Cardiac muscle cell (in vitro differentiated cells and primary cell): Measurements from ENCODE around the gene ADORA2B. TPM values are rescaled to one million over a fixed set of nuclear protein-coding genes. Genes with fewer than 3 reads are reported as not detected.

Experiments used
- DNase-seq, 2 donors: peaks; one replicate each; pipeline versions ENCODE4 v3.0.0 to v3.0.0-alpha.2; 2010 to 2017; ENCODE audit warnings: low read depth in 1 of 2, low spot score in 1 of 2
- H3K27ac ChIP-seq: fragments of 200-600 bp; sonication (generic); 2 replicates; pipeline ENCODE4 v1.5.1; 2016
- H3K27me3 ChIP-seq: fragments of 200-600 bp; sonication (generic); 2 replicates; pipeline ENCODE4 v1.6.0; 2016; ENCODE audit warnings: control low read depth
- H3K36me3 ChIP-seq: fragments of 200-600 bp; sonication (generic); 2 replicates; pipeline ENCODE4 v1.5.1; 2016; ENCODE audit warnings: control low read depth
- H3K4me1 ChIP-seq: fragments of 200-600 bp; sonication (generic); 2 replicates; pipeline ENCODE4 v1.8.1; 2017; ENCODE audit warnings: low read depth, mild to moderate bottlenecking, mixed run types
- H3K4me3 ChIP-seq: fragments of 200-600 bp; sonication (generic); 2 replicates; pipeline ENCODE4 v1.5.1; 2016; ENCODE audit warnings: mild to moderate bottlenecking
- H3K9me3 ChIP-seq: fragments of 200-600 bp; sonication (generic); 2 replicates; pipeline ENCODE4 v1.5.1; 2017; ENCODE audit warnings: low read depth, mild to moderate bottlenecking, control low read depth
- polyA plus RNA-seq: library from polyadenylated mRNA; unstranded; fragments of >200 nt; fragmentation: Nextera tagmentation; extraction: Ambion mirVana; gene quantifications from 2 replicates; pipeline ENCODE4 v1.2.1, GENCODE V29; 2016
- total RNA-seq: library from RNA; depleted of rRNA; stranded (reverse); fragments of >200 nt; gene quantifications from 2 replicates; pipeline ENCODE4 v1.2.3, GENCODE V29; 2016
- TF ChIP-seq, protein P1 (sequence below): IDR thresholded peaks from 2 replicates; pipeline ENCODE4 v1.5.1; 2012; ENCODE audit warnings: low read depth, mild to moderate bottlenecking, low read length

The ADORA2B gene
- total and polyA plus RNA-seq, 2 experiments from 2014 or later = 10.5 to 11.6 TPM

GRCh38 chr17:15913826-15914225 is 31.1 kb upstream of the ADORA2B start:
- H3K9me3 ChIP-seq = no peaks in the 10 kb centered on the region
- no peak overlapping the region for H3K4me3 ChIP-seq
- H3K27ac ChIP-seq = no peak overlapping the region
- no peaks in the 10 kb centered on the region for H3K4me1 ChIP-seq
- TF ChIP-seq, protein P1, sequence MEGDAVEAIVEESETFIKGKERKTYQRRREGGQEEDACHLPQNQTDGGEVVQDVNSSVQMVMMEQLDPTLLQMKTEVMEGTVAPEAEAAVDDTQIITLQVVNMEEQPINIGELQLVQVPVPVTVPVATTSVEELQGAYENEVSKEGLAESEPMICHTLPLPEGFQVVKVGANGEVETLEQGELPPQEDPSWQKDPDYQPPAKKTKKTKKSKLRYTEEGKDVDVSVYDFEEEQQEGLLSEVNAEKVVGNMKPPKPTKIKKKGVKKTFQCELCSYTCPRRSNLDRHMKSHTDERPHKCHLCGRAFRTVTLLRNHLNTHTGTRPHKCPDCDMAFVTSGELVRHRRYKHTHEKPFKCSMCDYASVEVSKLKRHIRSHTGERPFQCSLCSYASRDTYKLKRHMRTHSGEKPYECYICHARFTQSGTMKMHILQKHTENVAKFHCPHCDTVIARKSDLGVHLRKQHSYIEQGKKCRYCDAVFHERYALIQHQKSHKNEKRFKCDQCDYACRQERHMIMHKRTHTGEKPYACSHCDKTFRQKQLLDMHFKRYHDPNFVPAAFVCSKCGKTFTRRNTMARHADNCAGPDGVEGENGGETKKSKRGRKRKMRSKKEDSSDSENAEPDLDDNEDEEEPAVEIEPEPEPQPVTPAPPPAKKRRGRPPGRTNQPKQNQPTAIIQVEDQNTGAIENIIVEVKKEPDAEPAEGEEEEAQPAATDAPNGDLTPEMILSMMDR = no peak
- H3K27me3 ChIP-seq = no peaks in the 10 kb centered on the region
- no peaks in the 10 kb centered on the region for H3K36me3 ChIP-seq
- no peak for DNase-seq

DNA sequence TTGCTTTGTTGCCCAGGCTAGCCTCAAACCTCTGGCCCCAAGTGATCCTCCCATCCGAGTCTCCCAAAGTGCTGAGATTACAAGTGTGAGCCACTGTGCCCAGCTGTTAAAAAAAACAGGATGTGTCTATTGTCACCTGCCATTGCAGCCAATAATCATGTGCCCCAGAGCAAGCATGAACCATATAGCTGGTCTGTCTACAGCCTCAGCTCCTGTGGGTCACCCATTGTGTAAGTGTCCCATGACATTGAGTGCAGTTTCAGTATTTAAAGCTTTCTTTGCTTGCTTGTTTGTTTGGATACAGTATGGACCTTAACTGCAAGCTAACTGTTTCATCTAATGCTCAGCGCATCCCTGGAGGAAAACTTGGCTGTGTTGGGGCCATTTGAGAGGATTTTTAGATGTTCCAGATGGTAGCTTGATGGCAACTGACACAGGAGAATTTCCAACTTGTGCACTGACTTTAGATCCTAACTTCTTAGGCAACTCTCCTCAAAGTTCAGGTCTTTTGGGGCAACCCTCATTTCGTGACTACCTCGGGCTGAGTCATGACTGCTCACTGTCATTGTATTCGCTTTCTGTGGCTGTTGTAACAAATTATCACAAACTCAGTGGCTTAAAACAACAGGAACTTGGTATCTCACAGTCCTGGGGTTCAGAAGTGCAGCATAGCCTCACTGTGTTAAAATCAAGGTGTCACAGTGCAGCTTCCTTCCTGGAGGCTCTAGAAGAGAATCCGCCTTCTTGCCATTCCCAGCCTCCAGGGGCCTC is 30.3 kb upstream of the ADORA2B start:
- Histone ChIP-seq H3K27ac (no peak overlapping the region), H3K27me3 (no peaks in the 10 kb centered on the region), H3K36me3 (no peaks in the 10 kb centered on the region), H3K4me3 (no peak overlapping the region), H3K9me3 (no peaks in the 10 kb centered on the region), H3K4me1 (no peaks in the 10 kb centered on the region)
- TF ChIP-seq, protein P1 = no peak
- peak in 1 of 2 donors; percentile 45 for DNase-seq

- no peaks in the 10 kb centered on the region for H3K36me3 ChIP-seq
- H3K27ac ChIP-seq = no peak overlapping the region
- no peaks in the 10 kb centered on the region for H3K9me3 ChIP-seq
- TF ChIP-seq, protein P1 = no peak
- DNase-seq = no peak
- no peak overlapping the region for H3K4me3 ChIP-seq
- H3K27me3 ChIP-seq = no peaks in the 10 kb centered on the region
- no peaks in the 10 kb centered on the region for H3K4me1 ChIP-seq
Measured at GRCh38 chr17:15915961-15916360, 29.0 kb upstream of the ADORA2B start.

DNA sequence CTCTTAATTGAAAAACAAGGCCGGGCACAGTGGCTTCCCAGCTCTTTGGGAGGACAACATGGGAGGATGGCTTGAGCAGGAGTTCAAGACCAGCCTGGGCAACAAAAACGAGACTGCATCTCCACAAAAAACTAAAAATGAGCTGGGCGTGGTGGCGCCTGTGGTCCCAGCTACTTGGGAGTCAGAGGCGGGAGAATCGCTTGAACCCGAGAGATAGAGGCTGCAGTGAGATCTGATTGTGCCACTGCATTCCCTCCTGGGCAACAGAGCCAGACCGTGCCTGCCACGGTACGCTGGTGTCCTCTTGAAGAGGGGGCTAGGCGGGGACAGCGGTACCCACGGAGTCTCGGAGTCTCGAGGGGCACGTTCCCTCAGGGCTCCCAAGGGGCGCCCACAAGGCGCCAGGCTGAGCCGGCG is 27.9 kb upstream of the ADORA2B start:
- Histone ChIP-seq H3K9me3 (no peaks in the 10 kb centered on the region), H3K27me3 (no peaks in the 10 kb centered on the region), H3K4me3 (no peak overlapping the region), H3K27ac (no peak overlapping the region), H3K4me1 (no peaks in the 10 kb centered on the region), H3K36me3 (no peaks in the 10 kb centered on the region)
- TF ChIP-seq, protein P1 = no peak
- no peak for DNase-seq

DNA sequence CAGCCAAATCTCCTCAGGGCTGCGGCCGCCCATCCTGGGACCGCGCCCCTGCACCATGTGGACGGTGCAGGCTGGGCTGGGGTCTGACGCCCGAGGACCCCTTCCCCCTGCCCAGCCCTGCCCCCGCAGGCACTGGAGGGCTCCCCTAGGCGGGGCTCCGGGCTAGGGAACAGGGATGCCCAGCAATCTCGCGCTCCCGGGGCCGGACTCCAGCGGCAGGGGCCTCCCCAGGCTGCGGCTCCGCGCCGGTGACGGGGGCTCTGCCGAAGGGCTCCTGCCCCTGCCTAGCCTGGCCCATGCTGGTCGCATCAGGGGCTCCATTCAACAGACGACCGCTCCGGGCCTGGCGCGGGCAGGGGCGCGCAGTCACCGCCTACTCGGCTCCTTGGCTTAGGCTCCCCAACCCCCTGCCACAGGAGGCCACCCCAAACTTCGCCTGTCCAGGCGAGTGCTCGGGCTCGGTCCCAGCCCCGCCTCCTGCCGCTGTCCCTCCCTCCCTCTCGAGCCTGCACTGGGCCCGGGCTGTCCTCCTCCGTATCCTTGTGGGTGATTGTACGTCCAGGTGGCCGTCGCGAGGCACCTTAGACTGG is 27.4 kb upstream of the ADORA2B start:
- peak in 1 of 2 donors; percentile 45 for DNase-seq
- Histone ChIP-seq H3K4me3 (no peak overlapping the region), H3K27me3 (no peaks in the 10 kb centered on the region), H3K36me3 (no peaks in the 10 kb centered on the region), H3K9me3 (no peaks in the 10 kb centered on the region), H3K4me1 (no peaks in the 10 kb centered on the region), H3K27ac (no peak overlapping the region)
- TF ChIP-seq, protein P1 = no peak
